K562 (cell line): ENCODE results near the gene GATAD2B. TPM values are rescaled to one million over a fixed set of nuclear protein-coding genes. Genes with fewer than 3 reads are reported as not detected.

Experiments
- ARID3B ChIP-seq: fragments of 250-450 bp; sonication (Bioruptor Pico); IDR thresholded peaks from 2 replicates; pipeline ENCODE4 v1.4.0; 2020; ENCODE audit warnings: borderline replicate concordance
- CBX5 ChIP-seq: IDR thresholded peaks from 2 replicates; pipeline ENCODE4 v1.6.1; 2014; ENCODE audit warnings: low read depth, borderline replicate concordance
- FOXK2 ChIP-seq, 2 experiments: fragments of 450-650 bp; IDR thresholded peaks in 1 of 2; conservative IDR thresholded peaks in 1 of 2; 2 replicates each; pipeline ENCODE4 v1.6.1; 2016; ENCODE audit warnings: low read depth in 2 of 2, mild to moderate bottlenecking in 1 of 2
- FOXM1 ChIP-seq, 2 experiments: fragments of 450-650 bp in 1 of 2; sonication (generic) in 1 of 2; formaldehyde crosslinking in 1 of 2; IDR thresholded peaks; 2 replicates each; pipeline versions ENCODE4 v1.6.1 to v1.9.0; 2017 to 2022; ENCODE audit warnings: low read depth in 2 of 2, mild to moderate bottlenecking in 2 of 2, missing genetic modification reagents in 1 of 2, moderate library complexity in 1 of 2
- HCFC1 ChIP-seq: IDR thresholded peaks from 2 replicates; pipeline ENCODE4 v1.6.1; 2012; ENCODE audit warnings: low read depth, low read length, improper control_type of control experiment
- NELFE ChIP-seq: IDR thresholded peaks from 2 replicates; pipeline ENCODE4 v1.6.1; 2011; ENCODE audit warnings: mild to moderate bottlenecking; ENCODE audit not compliant: insufficient read depth, insufficient read length
- PCBP1 ChIP-seq: fragments of 200-400 bp; formaldehyde crosslinking; IDR thresholded peaks from 2 replicates; pipeline ENCODE4 v1.6.1; 2018; ENCODE audit warnings: mild to moderate bottlenecking, low read depth, low read length; ENCODE audit not compliant: poor library complexity, severe bottlenecking
- PHB2 ChIP-seq: fragments of 450-650 bp; IDR thresholded peaks from 2 replicates; pipeline ENCODE4 v1.6.1; 2017; ENCODE audit warnings: low read depth
- PRPF4 ChIP-seq: fragments of 200-400 bp; formaldehyde crosslinking; IDR thresholded peaks from one replicate; pipeline ENCODE4 v1.6.1; 2017; ENCODE audit warnings: low read length, low read depth, mild to moderate bottlenecking; ENCODE audit not compliant: insufficient read depth, poor library complexity, severe bottlenecking
- PURB ChIP-seq: sonication (generic); formaldehyde crosslinking; IDR thresholded peaks from 2 replicates; pipeline ENCODE4 v1.9.0; 2021; ENCODE audit warnings: low read depth, mild to moderate bottlenecking, missing genetic modification reagents
- RBM17 ChIP-seq: fragments of 200-400 bp; formaldehyde crosslinking; IDR thresholded peaks from 2 replicates; pipeline ENCODE4 v1.6.1; 2017; ENCODE audit warnings: low read depth, mild to moderate bottlenecking, low read length, borderline replicate concordance
- RBM34 ChIP-seq: fragments of 200-400 bp; formaldehyde crosslinking; IDR thresholded peaks from 2 replicates; pipeline ENCODE4 v1.6.1; 2018; ENCODE audit warnings: low read length, borderline replicate concordance; ENCODE audit not compliant: insufficient read depth
- RHOXF2B ChIP-seq: fragments of 250-450 bp; sonication (Bioruptor Pico); conservative IDR thresholded peaks from 2 replicates; pipeline ENCODE4 v1.5.1; 2021
- SMARCE1 ChIP-seq: fragments of 450-650 bp; IDR thresholded peaks from 2 replicates; pipeline ENCODE4 v1.7.1; 2016; ENCODE audit warnings: mild to moderate bottlenecking
- TAF15 ChIP-seq: fragments of 200-400 bp; formaldehyde crosslinking; IDR thresholded peaks from 2 replicates; pipeline ENCODE4 v1.6.1; 2017; ENCODE audit warnings: mild to moderate bottlenecking, low read depth, low read length, moderate library complexity
- THAP12 ChIP-seq: fragments of 250-450 bp; sonication (Bioruptor Pico); IDR thresholded peaks from 2 replicates; pipeline ENCODE4 v1.9.0; 2021; ENCODE audit warnings: mild to moderate bottlenecking, inconsistent platforms
- TRIM25 ChIP-seq: fragments of 450-650 bp; IDR thresholded peaks from 2 replicates; pipeline ENCODE4 v1.7.0; 2016; ENCODE audit warnings: borderline replicate concordance
- ZNF57 ChIP-seq: fragments of 450-650 bp; formaldehyde crosslinking; IDR thresholded peaks from 2 replicates; pipeline ENCODE4 v1.4.0; 2020; ENCODE audit warnings: mild to moderate bottlenecking, moderate library complexity
- ZNF75A ChIP-seq: fragments of 450-650 bp; formaldehyde crosslinking; IDR thresholded peaks from 2 replicates; pipeline ENCODE4 v1.4.0; 2020; ENCODE audit warnings: mild to moderate bottlenecking
- ZNF764 ChIP-seq: fragments of 250-450 bp; sonication (Bioruptor Pico); IDR thresholded peaks from 2 replicates; pipeline ENCODE4 v1.4.0; 2020; ENCODE audit warnings: low read depth, mild to moderate bottlenecking, moderate library complexity
- ZNF780A ChIP-seq: fragments of 250-450 bp; sonication (Bioruptor Pico); IDR thresholded peaks from 2 replicates; pipeline ENCODE4 v1.5.0; 2021; ENCODE audit warnings: mild to moderate bottlenecking
- polyA plus RNA-seq, 8 experiments: library from polyadenylated mRNA; depleted of rRNA in 4 of 8; stranded (reverse) in 5 of 8; unstranded in 3 of 8; fragments of >200 nt; fragmentation: Nextera tagmentation in 2 of 8; fragmentation: Illumina TruSeq in 1 of 8; extraction: Ambion mirVana in 2 of 8; extraction: Trizol in 1 of 8; gene quantifications; 2 replicates each; pipeline versions ENCODE4 v1.2.1 to v1.2.3, GENCODE V29; 2011 to 2014; ENCODE audit warnings: inconsistent platforms in 1 of 8, missing spikeins in 1 of 8
- total RNA-seq, 7 experiments: library from RNA; depleted of rRNA in 6 of 7; stranded (reverse); fragments of >200 nt in 6 of 7; fragmentation: Illumina TruSeq in 2 of 7; extraction: Trizol in 2 of 7; gene quantifications; 2 replicates each; pipeline versions ENCODE4 v1.2.1 to v1.2.3, GENCODE V29; 2011 to 2021; ENCODE audit warnings: low replicate concordance in 1 of 7

The GATAD2B gene
- total and polyA plus RNA-seq, 9 of the 15 experiments (the other 6 are each of a cell fraction or from before 2014, with no cell fraction given) = 1.5 to 40.2 (median 4.9) TPM

GRCh38 chr1:153796786-153797659 lies 125.7 kb downstream of the GATAD2B start (continued):
- no peak for TF ChIP-seq TAF15
- no peak for TF ChIP-seq RBM17
- peak in 1 of 2 experiments; percentile 26; a peak in 1 of 4 replicates for TF ChIP-seq FOXK2 (conservative IDR thresholded peaks at IDR 0.05 in 1 of 2, IDR thresholded peaks at IDR 0.05 in 1 of 2; ENCODE audit: low read depth in 2 of 2)
- no peak for TF ChIP-seq FOXM1 (IDR thresholded peaks at IDR 0.05; ENCODE audit: low read depth)
- no peak for TF ChIP-seq FOXM1 (CRISPR knock-in tag; IDR thresholded peaks at IDR 0.05; ENCODE audit: low read depth)
- no peak for TF ChIP-seq TRIM25
- no peak for TF ChIP-seq ZNF57 (CRISPR knock-in tag)
- TF ChIP-seq SMARCE1 = no peak
- TF ChIP-seq NELFE = no peak
- no peak for TF ChIP-seq ARID3B (CRISPR knock-in tag)
- no peak for TF ChIP-seq RHOXF2B (CRISPR knock-in tag)
- TF ChIP-seq ZNF764 = no peak
- no peak for TF ChIP-seq PHB2
- no peak for TF ChIP-seq ZNF75A (CRISPR knock-in tag)
- no peak for TF ChIP-seq PCBP1
- TF ChIP-seq PRPF4 = no peak
- TF ChIP-seq RBM34 = no peak
- no peak for TF ChIP-seq PURB (CRISPR knock-in tag)
- TF ChIP-seq CBX5 = no peak
- TF ChIP-seq HCFC1 = 0 out of 2 replicates have a peak, but pooled peaks have one; percentile 16
- TF ChIP-seq THAP12 = no peak
- no peak for TF ChIP-seq ZNF780A
